ENCODE results near the gene PTPRT.

Gene PTPRT

GRCh38 chr20:42735539-42735938 lies 454.2 kb downstream of the PTPRT start:
- Histone ChIP-seq H3K4me2 (ENCODE audit: low read depth, low read length, poor library complexity, severe bottlenecking) (no peak overlapping the region), H3K27me3 (ENCODE audit: low read length) (no peaks in the 10 kb centered on the region), H3K4me3 (ENCODE audit: insufficient read depth, low read length, poor library complexity, severe bottlenecking) (no peak overlapping the region), H3K9me3 (ENCODE audit: insufficient read depth, low read length) (no peaks in the 10 kb centered on the region), H2AFZ (ENCODE audit: low read depth, low read length, severe bottlenecking) (no peak overlapping the region), H3K79me2 (ENCODE audit: insufficient read depth, low read length) (no peaks in the 10 kb centered on the region), H3K36me3 (ENCODE audit: low read length) (no peaks in the 10 kb centered on the region), H3K27ac (ENCODE audit: low read depth, low read length) (no peak overlapping the region), H4K20me1 (ENCODE audit: low read depth, low read length) (no peaks in the 10 kb centered on the region), H3K9me2 (replicated peaks; ENCODE audit: insufficient read depth, low read length) (no peaks in the 10 kb centered on the region), H3K9ac (ENCODE audit: low read length) (no peak overlapping the region), H3F3A (ENCODE audit: insufficient read depth) (no peaks in the 10 kb centered on the region)
- TF ChIP-seq, protein P1, sequence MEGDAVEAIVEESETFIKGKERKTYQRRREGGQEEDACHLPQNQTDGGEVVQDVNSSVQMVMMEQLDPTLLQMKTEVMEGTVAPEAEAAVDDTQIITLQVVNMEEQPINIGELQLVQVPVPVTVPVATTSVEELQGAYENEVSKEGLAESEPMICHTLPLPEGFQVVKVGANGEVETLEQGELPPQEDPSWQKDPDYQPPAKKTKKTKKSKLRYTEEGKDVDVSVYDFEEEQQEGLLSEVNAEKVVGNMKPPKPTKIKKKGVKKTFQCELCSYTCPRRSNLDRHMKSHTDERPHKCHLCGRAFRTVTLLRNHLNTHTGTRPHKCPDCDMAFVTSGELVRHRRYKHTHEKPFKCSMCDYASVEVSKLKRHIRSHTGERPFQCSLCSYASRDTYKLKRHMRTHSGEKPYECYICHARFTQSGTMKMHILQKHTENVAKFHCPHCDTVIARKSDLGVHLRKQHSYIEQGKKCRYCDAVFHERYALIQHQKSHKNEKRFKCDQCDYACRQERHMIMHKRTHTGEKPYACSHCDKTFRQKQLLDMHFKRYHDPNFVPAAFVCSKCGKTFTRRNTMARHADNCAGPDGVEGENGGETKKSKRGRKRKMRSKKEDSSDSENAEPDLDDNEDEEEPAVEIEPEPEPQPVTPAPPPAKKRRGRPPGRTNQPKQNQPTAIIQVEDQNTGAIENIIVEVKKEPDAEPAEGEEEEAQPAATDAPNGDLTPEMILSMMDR (IDR thresholded peaks at IDR 0.05; ENCODE audit: insufficient read depth, low read length, poor library complexity, severe bottlenecking) = no peak
- TF ChIP-seq EZH2phosphoT487 (conservative IDR thresholded peaks at IDR 0.05; ENCODE audit: low read length) = no peak

- Histone ChIP-seq H3K27me3 (ENCODE audit: low read length) (no peaks in the 10 kb centered on the region), H3K36me3 (ENCODE audit: low read length) (no peaks in the 10 kb centered on the region), H3K9me2 (replicated peaks; ENCODE audit: insufficient read depth, low read length) (no peaks in the 10 kb centered on the region), H3K4me2 (ENCODE audit: low read depth, low read length, poor library complexity, severe bottlenecking) (no peak overlapping the region), H3K79me2 (ENCODE audit: insufficient read depth, low read length) (no peaks in the 10 kb centered on the region), H3K9me3 (ENCODE audit: insufficient read depth, low read length) (no peaks in the 10 kb centered on the region), H3K9ac (ENCODE audit: low read length) (no peak overlapping the region), H3K27ac (ENCODE audit: low read depth, low read length) (no peak overlapping the region), H4K20me1 (ENCODE audit: low read depth, low read length) (no peaks in the 10 kb centered on the region), H3F3A (ENCODE audit: insufficient read depth) (no peaks in the 10 kb centered on the region), H3K4me3 (ENCODE audit: insufficient read depth, low read length, poor library complexity, severe bottlenecking) (no peak overlapping the region), H2AFZ (ENCODE audit: low read depth, low read length, severe bottlenecking) (no peak overlapping the region)
- TF ChIP-seq, protein P1 (IDR thresholded peaks at IDR 0.05; ENCODE audit: insufficient read depth, low read length, poor library complexity, severe bottlenecking) = no peak
- TF ChIP-seq EZH2phosphoT487 (conservative IDR thresholded peaks at IDR 0.05; ENCODE audit: low read length) = no peak
Measured at GRCh38 chr20:42734660-42735368, 454.9 kb downstream of the PTPRT start.

- no peak overlapping the region for H3K4me2 ChIP-seq (ENCODE audit: low read depth, low read length, poor library complexity, severe bottlenecking)
- H3K9me3 ChIP-seq (ENCODE audit: insufficient read depth, low read length) = no peaks in the 10 kb centered on the region
- H3K36me3 ChIP-seq (ENCODE audit: low read length) = no peaks in the 10 kb centered on the region
- H3F3A ChIP-seq (ENCODE audit: insufficient read depth) = no peaks in the 10 kb centered on the region
- no peak overlapping the region for H3K9ac ChIP-seq (ENCODE audit: low read length)
- no peak overlapping the region for H2AFZ ChIP-seq (ENCODE audit: low read depth, low read length, severe bottlenecking)
- H3K27me3 ChIP-seq (ENCODE audit: low read length) = no peaks in the 10 kb centered on the region
- H3K4me3 ChIP-seq (ENCODE audit: insufficient read depth, low read length, poor library complexity, severe bottlenecking) = no peak overlapping the region
- H3K79me2 ChIP-seq (ENCODE audit: insufficient read depth, low read length) = no peaks in the 10 kb centered on the region
- no peak overlapping the region for H3K27ac ChIP-seq (ENCODE audit: low read depth, low read length)
- no peaks in the 10 kb centered on the region for H3K9me2 ChIP-seq (replicated peaks; ENCODE audit: insufficient read depth, low read length)
- no peaks in the 10 kb centered on the region for H4K20me1 ChIP-seq (ENCODE audit: low read depth, low read length)
- TF ChIP-seq, protein P1 (IDR thresholded peaks at IDR 0.05; ENCODE audit: insufficient read depth, low read length, poor library complexity, severe bottlenecking) = no peak
- no peak for TF ChIP-seq EZH2phosphoT487 (conservative IDR thresholded peaks at IDR 0.05; ENCODE audit: low read length)
Measured at GRCh38 chr20:42721923-42722322, 467.8 kb downstream of the PTPRT start.

Data from SU-DHL-6 (cell line).